ENCODE results near the gene CD70. TPM values are rescaled to one million over a fixed set of nuclear protein-coding genes. Genes with fewer than 3 reads are reported as not detected.

Gene CD70
- polyA plus RNA-seq, 3 donors = 0.12 TPM; not detected in 2

GRCh38 chr19:6539514-6539913 is 51.4 kb downstream of the CD70 start:
- TF ChIP-seq, protein P1, sequence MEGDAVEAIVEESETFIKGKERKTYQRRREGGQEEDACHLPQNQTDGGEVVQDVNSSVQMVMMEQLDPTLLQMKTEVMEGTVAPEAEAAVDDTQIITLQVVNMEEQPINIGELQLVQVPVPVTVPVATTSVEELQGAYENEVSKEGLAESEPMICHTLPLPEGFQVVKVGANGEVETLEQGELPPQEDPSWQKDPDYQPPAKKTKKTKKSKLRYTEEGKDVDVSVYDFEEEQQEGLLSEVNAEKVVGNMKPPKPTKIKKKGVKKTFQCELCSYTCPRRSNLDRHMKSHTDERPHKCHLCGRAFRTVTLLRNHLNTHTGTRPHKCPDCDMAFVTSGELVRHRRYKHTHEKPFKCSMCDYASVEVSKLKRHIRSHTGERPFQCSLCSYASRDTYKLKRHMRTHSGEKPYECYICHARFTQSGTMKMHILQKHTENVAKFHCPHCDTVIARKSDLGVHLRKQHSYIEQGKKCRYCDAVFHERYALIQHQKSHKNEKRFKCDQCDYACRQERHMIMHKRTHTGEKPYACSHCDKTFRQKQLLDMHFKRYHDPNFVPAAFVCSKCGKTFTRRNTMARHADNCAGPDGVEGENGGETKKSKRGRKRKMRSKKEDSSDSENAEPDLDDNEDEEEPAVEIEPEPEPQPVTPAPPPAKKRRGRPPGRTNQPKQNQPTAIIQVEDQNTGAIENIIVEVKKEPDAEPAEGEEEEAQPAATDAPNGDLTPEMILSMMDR (IDR thresholded peaks at IDR 0.05) = no peak
- no peak overlapping the region for H3K4me2 ChIP-seq (replicated peaks; ENCODE audit: extremely low read depth, low read length, poor library complexity, severe bottlenecking)
- Mint-ChIP-seq H3K9me3 (peaks cover 0 to 12% (median 3%) of the 10 kb centered on the region in 7 donors), H3K4me1 (peaks cover 13% of the 10 kb centered on the region), H3K36me3 (no peaks in the 10 kb centered on the region), H3K4me3 (no peak overlapping the region), H3K27me3 (ENCODE audit: low read depth in 3 of 3) (peaks cover 3 to 12% (median 5%) of the 10 kb centered on the region in 3 donors), H3K27ac (no peak overlapping the region)
- no peaks in the 10 kb centered on the region for H3K36me3 ChIP-seq (replicated peaks in 1 of 2; ENCODE audit: control insufficient read depth in 1 of 2, insufficient read depth in 2 of 2, low read length in 2 of 2)
- no peak overlapping the region for H3K9ac ChIP-seq (ENCODE audit: insufficient read depth, low read length, poor library complexity, severe bottlenecking)
- H3K27me3 ChIP-seq (ENCODE audit: control insufficient read depth in 2 of 2, insufficient read depth in 2 of 2, low read length in 2 of 2) = peaks cover 0 to 2% of the 10 kb centered on the region in 2 donors
- H3K9me3 ChIP-seq (replicated peaks in 1 of 2; ENCODE audit: control insufficient read depth in 1 of 2, insufficient read depth in 1 of 2, low read length in 2 of 2) = peaks cover 0 to 8% of the 10 kb centered on the region in 2 donors
- no peak overlapping the region for H3K27ac ChIP-seq (ENCODE audit: low read depth in 1 of 2, low read length in 2 of 2)
- intact Hi-C loops (cut with micrococcal nuclease) = no loop called here
- whole genome bisulfite sequencing (ENCODE audit: insufficient coverage) = 91% methylated on average over 3 of the region's 6 CpGs
- H3K4me3 ChIP-seq (replicated peaks in 1 of 3; ENCODE audit: low read depth in 2 of 3, low read length in 3 of 3) = no peak overlapping the region
- H3K79me2 ChIP-seq (ENCODE audit: insufficient read depth, low read length) = no peaks in the 10 kb centered on the region
- no peak overlapping the region for H2AFZ ChIP-seq (ENCODE audit: insufficient read depth, low read depth, low read length, poor library complexity, severe bottlenecking)
- H4K20me1 ChIP-seq (ENCODE audit: insufficient read depth, low read length) = no peaks in the 10 kb centered on the region
- H3K4me1 ChIP-seq (ENCODE audit: control insufficient read depth in 1 of 2, insufficient read depth in 2 of 2, low read length in 2 of 2) = peaks cover 10% of the 10 kb centered on the region in 2 donors
- no peak for DNase-seq

Small RNAs within 50 kb of the gene (small RNA-seq; reads per million reads assigned to genes)
- gene RF00019 (ENCODE audit: insufficient read length, low read depth) = not detected

Other genes starting within 250 kb of the CD70 start
- gene CLPP, start 229.6 kb downstream of the CD70 start, polyA plus RNA-seq = 10 to 100 TPM; 36.3 to 53.2 (median 52.4) TPM
- gene ALKBH7, start 218.4 kb downstream of the CD70 start, polyA plus RNA-seq = 100 to 1,000 TPM in 1 of 3 donors, 10 to 100 TPM in 2; 20.9 to 109 (median 86.0) TPM
- under 1 TPM; 0.10 to 0.19 (median 0.13) TPM for gene PSPN, start 215.2 kb downstream of the CD70 start, polyA plus RNA-seq
- gene GTF2F1, start 198.0 kb downstream of the CD70 start, polyA plus RNA-seq = 10 to 100 TPM in 2 of 3 donors, 1 to 10 TPM in 1; 9.4 to 46.4 (median 13.2) TPM
- 10 to 100 TPM in 1 of 3 donors, 1 to 10 TPM in 2; 8.6 to 63.3 (median 9.1) TPM for gene KHSRP, start 166.3 kb downstream of the CD70 start, polyA plus RNA-seq
- gene SLC25A41, start 157.4 kb downstream of the CD70 start, polyA plus RNA-seq = not detected
- gene SLC25A23, start 131.4 kb downstream of the CD70 start, polyA plus RNA-seq = under 1 TPM in 2 of 3 donors, not detected in 1; 0.11 to 0.15 TPM
- gene CRB3, start 126.9 kb downstream of the CD70 start, polyA plus RNA-seq = not detected
- gene DENND1C, start 109.4 kb downstream of the CD70 start, polyA plus RNA-seq = 10 to 100 TPM; 11.2 to 60.2 (median 20.5) TPM
- gene TUBB4A, start 88.8 kb downstream of the CD70 start, polyA plus RNA-seq = under 1 TPM in 1 of 3 donors, not detected in 2; 0.16 TPM
- gene TNFSF9, start 60.1 kb downstream of the CD70 start, polyA plus RNA-seq = 1 to 10 TPM; 3.7 to 4.9 (median 4.3) TPM
- 1 to 10 TPM in 2 of 3 donors, under 1 TPM in 1; 0.81 to 4.5 (median 1.4) TPM for gene TNFSF14, start 79.0 kb upstream of the CD70 start, polyA plus RNA-seq
- 1 to 10 TPM; 2.4 to 5.3 (median 3.2) TPM for gene C3, start 129.5 kb upstream of the CD70 start, polyA plus RNA-seq
- gene GPR108, start 146.4 kb upstream of the CD70 start, polyA plus RNA-seq = 100 to 1,000 TPM in 2 of 3 donors, 10 to 100 TPM in 1; 90.9 to 147 (median 129) TPM
- 1 to 10 TPM; 1.5 to 2.4 (median 1.9) TPM for gene TRIP10, start 148.5 kb upstream of the CD70 start, polyA plus RNA-seq
- gene SH2D3A, start 176.3 kb upstream of the CD70 start, polyA plus RNA-seq = under 1 TPM in 1 of 3 donors, not detected in 2; 0.11 TPM
- gene VAV1, start 181.6 kb upstream of the CD70 start, polyA plus RNA-seq = 10 to 100 TPM; 21.3 to 81.2 (median 30.2) TPM